Endothelial cell of umbilical vein (primary cell): ENCODE results near the gene CIITA. TPM values are rescaled to one million over a fixed set of nuclear protein-coding genes. Genes with fewer than 3 reads are reported as not detected.

Experiments used
- BruUV-seq: library from RNA; stranded (reverse); fragments of 400-500 nt; replicated peaks from 2 replicates; lab custom pipeline; 2021; lab: Mats Ljungman, UMichigan
- CTCF ChIA-PET: fragments of 300-600, 350-600 bp; sonication (Branson Sonifier 250); formaldehyde crosslinking; loops from one replicate; lab custom pipeline; 2021; ENCODE audit warnings: antibody characterized with exemption, inconsistent platforms; lab: Charles Lee
- POLR2A ChIA-PET: fragments of 300-600, 350-600 bp; sonication (Branson Sonifier 250); formaldehyde crosslinking; loops from one replicate; lab custom pipeline; 2021; ENCODE audit warnings: antibody characterized with exemption, inconsistent platforms; lab: Charles Lee
- DNase-seq: peaks from one replicate; pipeline ENCODE4 v3.0.0-alpha.2; 2011; ENCODE audit warnings: low read depth, low spot score
- FAIRE-seq: peaks from 2 replicates; lab custom pipeline; 2011; peaks lifted over from hg19 to GRCh38; lab: Jason Lieb, UNC
- H2AFZ ChIP-seq: 2 replicates; pipeline ENCODE4 v1.6.0; 2012; ENCODE audit warnings: low read depth, low read length, control low read depth, inconsistent platforms
- H3K27ac ChIP-seq: 2 replicates; pipeline ENCODE4 v1.5.1; 2011; ENCODE audit warnings: low read depth, mild to moderate bottlenecking, control low read depth, low read length, moderate library complexity; ENCODE audit not compliant: insufficient read depth
- H3K27me3 ChIP-seq, 2 experiments: 2 replicates each; pipeline versions ENCODE4 v1.6.0 to v1.6.1; 2011; ENCODE audit warnings: low read length in 2 of 2, mixed read lengths in 1 of 2; ENCODE audit not compliant: control insufficient read depth in 2 of 2, insufficient read depth in 2 of 2
- H3K36me3 ChIP-seq, 2 experiments: 2 replicates in 1 of 2; 3 replicates in 1 of 2; pipeline ENCODE4 v1.5.1; 2011; ENCODE audit warnings: low read length in 2 of 2, mild to moderate bottlenecking in 1 of 2, moderate library complexity in 1 of 2; ENCODE audit not compliant: control insufficient read depth in 2 of 2, insufficient read depth in 2 of 2; ENCODE audit errors: extremely low read depth in 1 of 2
- H3K4me1 ChIP-seq: 3 replicates; pipeline ENCODE4 v1.5.1; 2011; ENCODE audit warnings: mild to moderate bottlenecking, low read length; ENCODE audit not compliant: control insufficient read depth, insufficient read depth; ENCODE audit errors: extremely low read depth
- H3K4me2 ChIP-seq: 2 replicates; pipeline ENCODE4 v1.6.1; 2011; ENCODE audit warnings: low read length, control low read depth, mixed read lengths; ENCODE audit not compliant: insufficient read depth
- H3K4me3 ChIP-seq, 3 experiments: fragments of 200-600 bp in 1 of 3; sonication (generic), shearing (Covaris generic) in 1 of 3; replicated peaks in 1 of 3; 2 replicates each; pipeline ENCODE4 v1.5.1; 2011 to 2016; ENCODE audit warnings: control low read depth in 3 of 3, low read length in 3 of 3, mild to moderate bottlenecking in 2 of 3, inconsistent platforms in 1 of 3, low read depth in 1 of 3, moderate library complexity in 1 of 3; ENCODE audit not compliant: insufficient read depth in 1 of 3
- H3K79me2 ChIP-seq: 2 replicates; pipeline ENCODE4 v1.6.0; 2012; ENCODE audit warnings: low read length, inconsistent platforms; ENCODE audit not compliant: control insufficient read depth, insufficient read depth
- H3K9ac ChIP-seq: replicated peaks from 2 replicates; pipeline ENCODE3; 2011; ENCODE audit warnings: low read length, control low read depth; ENCODE audit not compliant: insufficient read depth; ENCODE audit errors: extremely low read depth
- H3K9me1 ChIP-seq: replicated peaks from 3 replicates; pipeline ENCODE4 v1.6.0; 2011; ENCODE audit warnings: mild to moderate bottlenecking, low read length; ENCODE audit not compliant: control insufficient read depth, insufficient read depth; ENCODE audit errors: extremely low read depth
- H3K9me3 ChIP-seq: replicated peaks from 2 replicates; pipeline ENCODE4 v1.5.1; 2012; ENCODE audit warnings: low read length, inconsistent platforms; ENCODE audit not compliant: control insufficient read depth, insufficient read depth
- H4K20me1 ChIP-seq: replicated peaks from 2 replicates; pipeline ENCODE3; 2011; ENCODE audit warnings: mild to moderate bottlenecking, low read length; ENCODE audit not compliant: control insufficient read depth, insufficient read depth; ENCODE audit errors: extremely low read depth
- EZH2 ChIP-seq: IDR thresholded peaks from 2 replicates; pipeline ENCODE4 v1.6.1; 2012; ENCODE audit warnings: borderline replicate concordance, low read depth, mild to moderate bottlenecking, moderate library complexity, low read length, inconsistent platforms; ENCODE audit not compliant: severe bottlenecking
- FOS ChIP-seq: IDR thresholded peaks from 2 replicates; pipeline ENCODE4 v1.6.1; 2011; ENCODE audit warnings: mild to moderate bottlenecking, low read length, moderate library complexity, borderline replicate concordance; ENCODE audit not compliant: insufficient read depth
- GATA2 ChIP-seq: IDR thresholded peaks from 2 replicates; pipeline ENCODE4 v1.7.0; 2011; ENCODE audit warnings: low read depth, mild to moderate bottlenecking, moderate library complexity, mixed read lengths, low read length; ENCODE audit not compliant: insufficient read length, insufficient read depth
- JUN ChIP-seq: IDR thresholded peaks from 2 replicates; pipeline ENCODE4 v1.6.1; 2011; ENCODE audit warnings: borderline replicate concordance, low read depth; ENCODE audit not compliant: insufficient read length, insufficient read depth
- MAX ChIP-seq: IDR thresholded peaks from 2 replicates; pipeline ENCODE4 v1.6.1; 2011; ENCODE audit not compliant: insufficient read depth, insufficient read length
- MYC ChIP-seq: IDR thresholded peaks from one replicate; pipeline ENCODE4 v1.6.1; 2011; ENCODE audit warnings: mild to moderate bottlenecking, low read depth, low read length
- POLR2A ChIP-seq: IDR thresholded peaks from 2 replicates; pipeline ENCODE4 v1.6.1; 2012; ENCODE audit warnings: low read depth, mild to moderate bottlenecking, control low read depth, low read length
- POLR2AphosphoS5 ChIP-seq: IDR thresholded peaks from 2 replicates; pipeline ENCODE4 v1.6.1; 2012; ENCODE audit warnings: low read depth, mild to moderate bottlenecking, control low read depth, low read length, moderate library complexity; ENCODE audit not compliant: insufficient read depth
- dilution Hi-C: fragments of 300-500 bp; cut with MboI; formaldehyde crosslinking; loops from one replicate; pipeline ENCODE4 v1.15.0; 2019; ENCODE audit warnings: low sequenced_read_pairs; ENCODE audit not compliant: extremely low pct_ligation_motif_present
- intact Hi-C: fragments of 100-400 bp; cut with micrococcal nuclease; formaldehyde crosslinking; loops from one replicate; pipeline ENCODE4 v1.10.0; 2022
- polyA plus RNA-seq, 4 experiments: library from polyadenylated mRNA; depleted of rRNA in 3 of 4; stranded (reverse) in 3 of 4; unstranded in 1 of 4; fragments of >200 nt; gene quantifications; 2 replicates each; pipeline versions ENCODE4 v1.2.1 to v1.2.3, GENCODE V29; 2011 to 2012; ENCODE audit warnings: missing spikeins in 1 of 4
- total RNA-seq: library from RNA; stranded (reverse); gene quantifications from 2 replicates; pipeline ENCODE4 v1.2.3, GENCODE V29; 2021
- TF ChIP-seq, protein P1 (sequence below), 2 donors: IDR thresholded peaks; 1 replicate in 1 of 2; 2 replicates in 1 of 2; pipeline ENCODE4 v1.5.1; 2011; ENCODE audit warnings: low read length in 2 of 2, mild to moderate bottlenecking in 2 of 2, moderate library complexity in 2 of 2, control low read depth in 1 of 2, inconsistent platforms in 1 of 2, low read depth in 1 of 2; ENCODE audit not compliant: insufficient read depth in 1 of 2; ENCODE audit errors: extremely low read depth in 1 of 2

Gene CIITA
- total and polyA plus RNA-seq, 2 donors (not counting 3 experiments of a cell fraction or from before 2014, with no cell fraction given) = not detected

GRCh38 chr16:10961231-10961630, 84.2 kb downstream of the CIITA start:
- FAIRE-seq (no peak), DNase-seq (no peak)
- no peak overlapping the region for H3K4me3 ChIP-seq
- ChIA-PET CTCF (interaction anchor here (12.3 kb wide), 1 partner anchor 296 kb away, joined by 347 read pairs; the partner anchor contains the start of gene SOCS1), POLR2A (no interaction called here)
- H3K9me1 ChIP-seq = no peaks in the 10 kb centered on the region
- no peaks in the 10 kb centered on the region for H3K9me3 ChIP-seq
- no peak overlapping the region for H3K9ac ChIP-seq
- no peak overlapping the region for H3K27ac ChIP-seq
- H3K36me3 ChIP-seq = peaks cover 6% of the 10 kb centered on the region in 2 experiments
- intact Hi-C loops = no loop called here
- TF ChIP-seq JUN (no peak), MYC (no peak), FOS (no peak), POLR2AphosphoS5 (no peak), GATA2 (no peak), MAX (no peak), EZH2 (no peak), POLR2A (no peak)
- TF ChIP-seq, protein P1, sequence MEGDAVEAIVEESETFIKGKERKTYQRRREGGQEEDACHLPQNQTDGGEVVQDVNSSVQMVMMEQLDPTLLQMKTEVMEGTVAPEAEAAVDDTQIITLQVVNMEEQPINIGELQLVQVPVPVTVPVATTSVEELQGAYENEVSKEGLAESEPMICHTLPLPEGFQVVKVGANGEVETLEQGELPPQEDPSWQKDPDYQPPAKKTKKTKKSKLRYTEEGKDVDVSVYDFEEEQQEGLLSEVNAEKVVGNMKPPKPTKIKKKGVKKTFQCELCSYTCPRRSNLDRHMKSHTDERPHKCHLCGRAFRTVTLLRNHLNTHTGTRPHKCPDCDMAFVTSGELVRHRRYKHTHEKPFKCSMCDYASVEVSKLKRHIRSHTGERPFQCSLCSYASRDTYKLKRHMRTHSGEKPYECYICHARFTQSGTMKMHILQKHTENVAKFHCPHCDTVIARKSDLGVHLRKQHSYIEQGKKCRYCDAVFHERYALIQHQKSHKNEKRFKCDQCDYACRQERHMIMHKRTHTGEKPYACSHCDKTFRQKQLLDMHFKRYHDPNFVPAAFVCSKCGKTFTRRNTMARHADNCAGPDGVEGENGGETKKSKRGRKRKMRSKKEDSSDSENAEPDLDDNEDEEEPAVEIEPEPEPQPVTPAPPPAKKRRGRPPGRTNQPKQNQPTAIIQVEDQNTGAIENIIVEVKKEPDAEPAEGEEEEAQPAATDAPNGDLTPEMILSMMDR (IDR thresholded peaks at IDR 0.05; ENCODE audit: extremely low read depth in 1 of 2, insufficient read depth in 1 of 2, low read depth in 1 of 2, low read length in 2 of 2) = no peak
- H3K4me1 ChIP-seq = peaks cover 17% of the 10 kb centered on the region
- H3K79me2 ChIP-seq = peaks cover 2% of the 10 kb centered on the region
- no TSS peak for BruUV-seq
- dilution Hi-C loops = no loop called here
- no peak overlapping the region for H3K4me2 ChIP-seq
- H4K20me1 ChIP-seq = no peaks in the 10 kb centered on the region
- no peaks in the 10 kb centered on the region for H3K27me3 ChIP-seq
- no peak overlapping the region for H2AFZ ChIP-seq
